H9 (cell line): Measurements from ENCODE around the gene RALGAPB. TPM values are rescaled to one million over a fixed set of nuclear protein-coding genes. Genes with fewer than 3 reads are reported as not detected.

Experiments used
- DNase-seq: peaks from one replicate; pipeline ENCODE4 v3.0.0-alpha.2; 2017
- H2AFZ ChIP-seq: one replicate; pipeline ENCODE4 v1.6.1; 2013; ENCODE audit warnings: mild to moderate bottlenecking, low read length, control low read depth, moderate library complexity
- H2AK5ac ChIP-seq: 2 replicates; pipeline ENCODE4 v1.6.1; 2013; ENCODE audit warnings: low read length, control low read depth, mixed read lengths; ENCODE audit not compliant: insufficient read length
- H2BK120ac ChIP-seq: one replicate; pipeline ENCODE4 v1.6.1; 2013; ENCODE audit warnings: low read depth, mild to moderate bottlenecking, low read length, control low read depth, inconsistent platforms; ENCODE audit not compliant: poor library complexity, severe bottlenecking
- H2BK12ac ChIP-seq: 2 replicates; pipeline ENCODE4 v1.6.1; 2013; ENCODE audit warnings: low read length, control low read depth, mixed read lengths, low read depth; ENCODE audit not compliant: insufficient read length
- H2BK15ac ChIP-seq: 2 replicates; pipeline ENCODE4 v1.6.1; 2013; ENCODE audit warnings: low read depth, low read length, control low read depth
- H2BK20ac ChIP-seq: one replicate; pipeline ENCODE4 v1.6.1; 2013; ENCODE audit warnings: low read depth, mild to moderate bottlenecking, low read length, control low read depth, inconsistent platforms; ENCODE audit not compliant: poor library complexity, severe bottlenecking
- H2BK5ac ChIP-seq: 2 replicates; pipeline ENCODE4 v1.6.1; 2013; ENCODE audit warnings: low read length, control low read depth, mixed read lengths; ENCODE audit not compliant: insufficient read length
- H3K14ac ChIP-seq: 2 replicates; pipeline ENCODE4 v1.6.1; 2013; ENCODE audit warnings: low read length, control low read depth; ENCODE audit not compliant: insufficient read depth
- H3K18ac ChIP-seq: 2 replicates; pipeline ENCODE4 v1.6.1; 2013; ENCODE audit warnings: low read depth, mild to moderate bottlenecking, mixed read lengths, low read length, control low read depth; ENCODE audit not compliant: insufficient read length
- H3K23ac ChIP-seq: 2 replicates; pipeline ENCODE4 v1.6.1; 2013; ENCODE audit warnings: low read length, control low read depth, mixed read lengths, low read depth; ENCODE audit not compliant: insufficient read length
- H3K23me2 ChIP-seq: 2 replicates; pipeline ENCODE4 v1.6.1; 2013; ENCODE audit warnings: low read depth, mild to moderate bottlenecking, mixed read lengths, low read length, control low read depth; ENCODE audit not compliant: insufficient read length, poor library complexity, severe bottlenecking
- H3K27ac ChIP-seq: 2 replicates; pipeline ENCODE4 v1.5.1; 2013; ENCODE audit warnings: low read length, control low read depth, mixed read lengths, low read depth; ENCODE audit not compliant: insufficient read length
- H3K27me3 ChIP-seq: 2 replicates; pipeline ENCODE4 v1.6.1; 2013; ENCODE audit warnings: low read length, control low read depth, inconsistent platforms; ENCODE audit not compliant: insufficient read depth
- H3K4ac ChIP-seq: 2 replicates; pipeline ENCODE4 v1.6.1; 2013; ENCODE audit warnings: low read depth, mild to moderate bottlenecking, control low read depth, inconsistent platforms, low read length, moderate library complexity
- H3K4me1 ChIP-seq: 2 replicates; pipeline ENCODE4 v1.6.1; 2013; ENCODE audit warnings: low read length, control low read depth, inconsistent platforms; ENCODE audit not compliant: insufficient read depth
- H3K4me2 ChIP-seq: 2 replicates; pipeline ENCODE4 v1.6.1; 2013; ENCODE audit warnings: low read length, control low read depth, mixed read lengths; ENCODE audit not compliant: insufficient read length, insufficient read depth
- H3K56ac ChIP-seq: 2 replicates; pipeline ENCODE4 v1.6.1; 2013; ENCODE audit warnings: low read depth, mild to moderate bottlenecking, mixed read lengths, low read length, control low read depth; ENCODE audit not compliant: insufficient read length
- H3K79me1 ChIP-seq: 2 replicates; pipeline ENCODE4 v1.6.1; 2013; ENCODE audit warnings: low read depth, mild to moderate bottlenecking, moderate library complexity, low read length, control low read depth, inconsistent platforms; ENCODE audit not compliant: insufficient read depth, poor library complexity, severe bottlenecking
- H3K79me2 ChIP-seq: 2 replicates; pipeline ENCODE4 v1.6.1; 2013; ENCODE audit warnings: low read length, control low read depth, inconsistent platforms; ENCODE audit not compliant: insufficient read depth
- H3K9ac ChIP-seq: 2 replicates; pipeline ENCODE4 v1.6.1; 2013; ENCODE audit warnings: low read length, control low read depth, mixed read lengths; ENCODE audit not compliant: insufficient read length; ENCODE audit errors: extremely low read depth
- H3K9me3 ChIP-seq: one replicate; pipeline ENCODE4 v1.6.1; 2013; ENCODE audit warnings: low read depth, low read length, inconsistent platforms; ENCODE audit not compliant: control insufficient read depth
- H3T11ph ChIP-seq: one replicate; pipeline ENCODE4 v1.6.1; 2013; ENCODE audit warnings: mild to moderate bottlenecking, low read length, control low read depth, inconsistent platforms
- H4K20me1 ChIP-seq: one replicate; pipeline ENCODE4 v1.6.1; 2013; ENCODE audit not compliant: control insufficient read depth, insufficient read length, insufficient read depth
- H4K5ac ChIP-seq: 2 replicates; pipeline ENCODE4 v1.6.1; 2013; ENCODE audit warnings: low read depth, mild to moderate bottlenecking, mixed read lengths, low read length, control low read depth; ENCODE audit not compliant: insufficient read length
- H4K8ac ChIP-seq: replicated peaks from 2 replicates; pipeline ENCODE4 v1.6.1; 2013; ENCODE audit warnings: low read length, control low read depth, mixed read lengths, low read depth; ENCODE audit not compliant: insufficient read length
- H4K91ac ChIP-seq: 2 replicates; pipeline ENCODE4 v1.6.1; 2013; ENCODE audit warnings: low read depth, mild to moderate bottlenecking, moderate library complexity, mixed read lengths, low read length, control low read depth; ENCODE audit not compliant: insufficient read length
- H3K27ac Mint-ChIP-seq, 3 experiments: 2 replicates in 2 of 3; 3 replicates in 1 of 3; pipeline ENCODE4 v1.8.0; 2020 to 2021; ENCODE audit warnings: mixed read lengths in 3 of 3, mild to moderate bottlenecking in 1 of 3, moderate library complexity in 1 of 3
- H3K27me3 Mint-ChIP-seq: 2 replicates; pipeline ENCODE4 v1.8.0; 2021; ENCODE audit warnings: low read depth, mild to moderate bottlenecking, moderate library complexity, mixed read lengths
- H3K36me3 Mint-ChIP-seq, 3 experiments: 2 replicates in 2 of 3; 3 replicates in 1 of 3; pipeline ENCODE4 v1.8.0; 2020 to 2021; ENCODE audit warnings: low read depth in 3 of 3, mixed read lengths in 3 of 3; ENCODE audit not compliant: insufficient read depth in 1 of 3
- H3K4me1 Mint-ChIP-seq, 2 experiments: 2 replicates each; pipeline ENCODE4 v1.8.0; 2020; ENCODE audit warnings: mixed read lengths in 2 of 2
- H3K4me3 Mint-ChIP-seq, 2 experiments: 2 replicates in 1 of 2; 3 replicates in 1 of 2; pipeline ENCODE4 v1.8.0; 2020 to 2021; ENCODE audit warnings: mild to moderate bottlenecking in 2 of 2, mixed read lengths in 2 of 2, moderate library complexity in 1 of 2
- H3K9me3 Mint-ChIP-seq, 2 experiments: 2 replicates in 1 of 2; 3 replicates in 1 of 2; pipeline ENCODE4 v1.8.0; 2020; ENCODE audit warnings: mild to moderate bottlenecking in 2 of 2, mixed read lengths in 2 of 2, moderate library complexity in 1 of 2
- CTCF ChIP-seq: fragments of 200-600 bp; sonication (generic); conservative IDR thresholded peaks from 3 replicates; pipeline ENCODE4 v1.8.0; 2021; ENCODE audit warnings: antibody characterized with exemption, mild to moderate bottlenecking
- WGBS: extraction: QIAGEN DNeasy Blood & Tissue Kit; methylation state at CpG from one replicate; pipeline ENCODE4 v1.1.7; 2013; ENCODE audit warnings: missing lambda C conversion rate, low lambda C conversion rate, mixed read lengths; ENCODE audit not compliant: insufficient read length; ENCODE audit errors: extremely low coverage; 5-methylcytosine and 5-hydroxymethylcytosine counted together
- total RNA-seq: library from RNA; stranded (reverse); gene quantifications from 2 replicates; pipeline ENCODE4 v1.2.1, GENCODE V29; 2021

Gene RALGAPB
- total RNA-seq, 1 experiment from 2014 or later: 28.5 TPM

- no CpG with 5 or more reads among the region's 15 CpGs for WGBS
- H3K9ac ChIP-seq: no peak overlapping the region
- H3K27ac Mint-ChIP-seq: peak overlapping the region in 2 of 3 experiments; percentile 56 to 62; a peak in 4 of 7 replicates
These were observed 46.4 kb upstream of the RALGAPB start for GRCh38 chr20:38426006-38426897.

More at GRCh38 chr20:38426006-38426897, 46.4 kb upstream of the RALGAPB start:
- H2BK15ac ChIP-seq: no peak overlapping the region
- no peak overlapping the region for H3K18ac ChIP-seq
- no peaks in the 10 kb centered on the region for H3K27me3 ChIP-seq
- H2BK120ac ChIP-seq: no peak overlapping the region
- peaks cover 11% of the 10 kb centered on the region for H3K79me1 ChIP-seq
- no peak overlapping the region for H2AK5ac ChIP-seq
- TF ChIP-seq CTCF: no peak
- H2AFZ ChIP-seq: no peak overlapping the region
- H4K20me1 ChIP-seq: peaks cover 2% of the 10 kb centered on the region
- H3K23ac ChIP-seq: no peak overlapping the region
- H3K9me3 Mint-ChIP-seq: no peaks in the 10 kb centered on the region
- peaks cover 2% of the 10 kb centered on the region in 2 experiments; a peak in 2 of 4 replicates for H3K4me1 Mint-ChIP-seq
- H3K4me1 ChIP-seq: no peaks in the 10 kb centered on the region
- H3K14ac ChIP-seq: no peak overlapping the region
- H3K79me2 ChIP-seq: peaks cover 12% of the 10 kb centered on the region; the same call in 1 of the 2 replicates
- no peak overlapping the region; a peak in 1 of 5 replicates for H3K4me3 Mint-ChIP-seq
- H3K23me2 ChIP-seq: no peaks in the 10 kb centered on the region
- no peak overlapping the region for H2BK12ac ChIP-seq
- no peak overlapping the region for H4K91ac ChIP-seq
- H2BK5ac ChIP-seq: no peak overlapping the region
- H3K27me3 Mint-ChIP-seq: no peaks in the 10 kb centered on the region; the same call in 1 of the 2 replicates
- peaks cover 79 to 97% (median 93%) of the 10 kb centered on the region in 3 experiments for H3K36me3 Mint-ChIP-seq
- no peak for DNase-seq
- H2BK20ac ChIP-seq: no peak overlapping the region
- no peak overlapping the region for H3K56ac ChIP-seq
- H3K4ac ChIP-seq: no peak overlapping the region
- H3K27ac ChIP-seq: no peak overlapping the region
- no peak overlapping the region for H3T11ph ChIP-seq
- no peak overlapping the region for H4K8ac ChIP-seq
- no peak overlapping the region for H3K4me2 ChIP-seq
- H4K5ac ChIP-seq: no peak overlapping the region
- H3K9me3 ChIP-seq: no peaks in the 10 kb centered on the region
